Activated naive CD4-positive, alpha-beta T cell treated with anti-CD3 and anti-CD28 coated beads, Interleukin-2, amount 10 ng/mL, durations not matched to agents 5 hours and 36 hours (primary cell): ENCODE data around the gene SPATA31A7. TPM values are rescaled to one million over a fixed set of nuclear protein-coding genes. Genes with fewer than 3 reads are reported as not detected.

Source experiments
- total RNA-seq, 2 experiments: library from RNA; stranded (reverse); gene quantifications; one replicate each; pipeline ENCODE4 v1.2.3, GENCODE V29; 2021

The SPATA31A7 gene
- not detected for total RNA-seq

DNA sequence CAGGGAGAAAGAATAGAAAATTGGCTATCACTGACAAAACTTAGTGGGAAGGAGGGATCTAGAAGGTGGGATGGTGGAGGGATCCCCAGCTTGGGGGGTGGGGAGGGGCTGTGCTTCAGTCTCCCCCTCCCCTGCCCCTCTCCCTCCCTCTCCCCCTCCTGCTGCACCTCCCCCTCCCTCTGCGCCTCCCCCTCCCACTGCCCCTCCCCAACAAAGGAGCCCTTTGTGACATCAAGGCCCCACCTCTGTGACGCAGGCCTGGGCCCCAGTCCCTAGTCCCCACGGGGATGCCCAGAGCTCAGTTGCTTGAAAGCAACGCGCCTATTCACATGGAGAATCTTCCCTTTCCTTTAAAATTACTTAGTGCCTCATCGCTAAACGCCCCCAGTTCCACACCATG is at the start of gene SPATA31A7:
TSS of gene SPATA31A7 (plus strand) at position 301 of the 400 bp plus-strand sequence. CDS start at position 330, 29 bp downstream.

